KOPT-K1 (cell line): ENCODE measurements around the gene ZNF253.
"Not testable (repeated sequence)": the region's sequence is repeated elsewhere in the genome, so short reads cannot be mapped to it uniquely, and the experiment has no call there.

Source experiments
- H3K27ac ChIP-seq: fragments of 200-600 bp; sonication (generic); 2 replicates; pipeline ENCODE4 v1.5.1; 2016; ENCODE audit warnings: antibody characterized with exemption, mild to moderate bottlenecking, low read depth, low read length; ENCODE audit not compliant: poor library complexity, severe bottlenecking
- H3K36me3 ChIP-seq: fragments of 200-600 bp; sonication (generic); 2 replicates; pipeline ENCODE4 v1.5.1; 2017; ENCODE audit warnings: antibody characterized with exemption, mild to moderate bottlenecking, low read length, moderate library complexity; ENCODE audit not compliant: insufficient read depth
- H3K9me3 ChIP-seq: fragments of 200-600 bp; sonication (generic); 2 replicates; pipeline ENCODE4 v1.5.1; 2017; ENCODE audit warnings: antibody characterized with exemption, low read length, mild to moderate bottlenecking; ENCODE audit not compliant: insufficient read depth, poor library complexity, severe bottlenecking

The ZNF253 gene

DNA sequence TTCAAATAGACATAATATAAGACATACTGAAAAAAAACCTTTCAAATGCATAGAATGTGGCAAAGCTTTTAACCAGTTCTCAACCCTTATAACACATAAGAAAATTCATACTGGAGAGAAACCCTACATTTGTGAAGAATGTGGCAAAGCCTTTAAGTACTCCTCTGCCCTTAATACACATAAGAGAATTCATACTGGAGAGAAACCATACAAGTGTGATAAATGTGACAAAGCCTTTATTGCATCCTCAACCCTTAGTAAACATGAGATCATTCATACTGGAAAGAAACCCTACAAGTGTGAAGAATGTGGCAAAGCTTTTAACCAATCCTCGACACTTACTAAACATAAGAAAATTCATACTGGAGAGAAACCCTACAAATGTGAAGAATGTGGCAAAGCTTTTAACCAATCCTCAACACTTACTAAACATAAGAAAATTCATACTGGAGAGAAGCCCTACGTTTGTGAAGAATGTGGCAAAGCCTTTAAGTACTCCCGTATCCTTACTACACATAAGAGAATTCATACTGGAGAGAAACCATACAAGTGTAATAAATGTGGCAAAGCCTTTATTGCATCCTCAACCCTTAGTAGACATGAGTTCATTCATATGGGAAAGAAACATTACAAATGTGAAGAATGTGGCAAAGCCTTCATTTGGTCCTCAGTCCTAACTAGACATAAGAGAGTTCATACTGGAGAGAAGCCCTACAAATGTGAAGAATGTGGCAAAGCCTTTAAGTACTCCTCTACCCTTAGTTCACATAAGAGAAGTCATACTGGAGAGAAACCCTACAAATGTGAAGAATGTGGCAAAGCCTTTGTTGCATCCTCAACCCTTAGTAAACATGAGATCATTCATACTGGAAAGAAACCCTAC lies 68.0 kb downstream of the ZNF253 start:
- H3K27ac ChIP-seq = not testable (repeated sequence)
- H3K36me3 ChIP-seq = peaks cover 67% of the 10 kb centered on the region
- peaks cover 97% of the 10 kb centered on the region for H3K9me3 ChIP-seq

DNA sequence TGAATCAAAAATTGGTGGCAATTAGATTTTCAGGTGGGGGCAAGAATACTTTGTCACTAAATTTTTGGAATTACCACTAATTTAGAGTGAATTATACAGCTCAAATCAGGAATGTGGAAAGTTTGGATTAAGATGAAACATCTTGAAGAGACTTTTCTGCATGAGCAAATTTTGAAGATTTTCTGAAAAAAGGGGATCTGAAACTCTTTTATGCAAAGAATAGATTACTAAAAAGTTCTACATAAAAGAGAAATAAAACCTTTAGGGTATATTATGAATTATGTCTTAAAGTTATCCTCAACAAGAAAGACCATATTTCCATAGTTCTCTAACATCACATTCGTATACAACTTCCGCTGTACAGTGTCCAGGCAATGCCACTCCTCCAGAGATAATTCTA lies 71.7 kb downstream of the ZNF253 start:
- H3K27ac ChIP-seq = no peak overlapping the region
- H3K36me3 ChIP-seq = peaks cover 30% of the 10 kb centered on the region
- H3K9me3 ChIP-seq = peaks cover 93% of the 10 kb centered on the region

DNA sequence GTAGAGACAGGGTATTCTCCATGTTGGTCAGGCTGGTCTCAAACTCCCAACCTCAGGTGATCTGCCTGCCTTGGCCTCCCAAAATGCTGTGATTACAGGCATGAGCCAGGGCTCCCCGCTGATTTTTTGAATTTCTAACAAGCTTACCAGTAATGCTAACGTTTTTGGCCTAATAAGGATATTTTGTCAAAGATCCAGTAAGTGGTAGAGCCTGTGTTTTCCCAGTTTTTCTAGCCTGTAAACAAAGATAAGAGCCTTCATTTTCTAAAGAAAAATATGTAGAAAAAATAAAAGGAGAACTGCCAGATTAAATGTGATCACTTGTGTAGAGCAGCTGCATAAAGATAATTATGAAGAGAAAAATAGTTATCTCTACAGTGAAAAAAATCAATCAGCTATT lies 72.8 kb downstream of the ZNF253 start:
- H3K36me3 ChIP-seq = peaks cover 19% of the 10 kb centered on the region
- no peak overlapping the region for H3K27ac ChIP-seq
- H3K9me3 ChIP-seq = peaks cover 88% of the 10 kb centered on the region

DNA sequence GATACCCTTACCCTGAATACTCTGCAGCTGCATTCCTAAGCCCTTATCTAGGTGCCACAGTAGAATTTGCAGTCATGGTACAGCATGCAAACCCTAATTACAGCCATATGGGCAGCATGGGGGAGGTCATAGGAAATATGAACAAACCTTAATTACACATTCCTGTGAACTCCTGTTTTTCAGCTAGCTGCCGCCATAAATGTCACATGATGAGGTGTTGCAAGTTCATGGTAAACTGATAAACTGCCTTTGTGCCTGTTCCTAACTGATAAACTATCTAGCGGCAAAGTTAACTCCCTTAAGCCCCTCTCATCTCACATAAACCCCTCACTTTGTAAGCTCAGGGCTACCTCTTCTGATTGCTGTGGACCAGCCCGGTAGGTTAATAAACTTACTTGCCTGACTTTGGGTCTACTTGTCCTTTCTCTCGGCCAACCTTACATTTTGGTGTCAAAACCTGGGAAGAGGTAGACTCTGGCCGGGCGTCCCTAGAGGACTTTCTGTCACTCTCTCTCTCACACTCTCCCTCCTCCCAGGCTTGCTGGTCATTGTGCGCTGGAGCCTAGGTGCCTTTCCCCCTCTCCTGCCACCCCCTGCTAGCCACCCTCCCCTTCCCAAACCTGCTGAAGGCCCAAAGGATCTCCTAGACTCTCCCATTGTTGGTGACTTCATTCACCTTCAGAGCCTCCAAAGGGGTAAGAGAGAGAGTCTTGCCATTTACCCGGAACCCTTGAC lies 78.3 kb downstream of the ZNF253 start:
- Histone ChIP-seq H3K9me3 (peaks cover 63% of the 10 kb centered on the region), H3K27ac (no peak overlapping the region), H3K36me3 (no peaks in the 10 kb centered on the region)
